Activated CD8-positive, alpha-beta T cell treated with anti-CD3 and anti-CD28 coated beads for 36 hours (primary cell): ENCODE measurements around the gene GPRC5A. TPM values are rescaled to one million over a fixed set of nuclear protein-coding genes. Genes with fewer than 3 reads are reported as not detected.
"Not testable (repeated sequence)": the region's sequence is repeated elsewhere in the genome, so short reads cannot be mapped to it uniquely, and the experiment has no call there.

Experiments
- ATAC-seq: fragments of 200-7000 bp; cut with Tn5 transposase; one replicate; pipeline ENCODE4 v1.10.0; 2021; ENCODE audit warnings: mild to moderate bottlenecking, moderate library complexity
- CTCF ChIA-PET: fragments of 350-600 bp; sonication (Branson Sonifier 250); formaldehyde crosslinking; loops from one replicate; lab custom pipeline; 2021; ENCODE audit warnings: antibody characterized with exemption; lab: Charles Lee
- POLR2A ChIA-PET: fragments of 350-600 bp; sonication (Branson Sonifier 250); formaldehyde crosslinking; loops from one replicate; lab custom pipeline; 2021; ENCODE audit warnings: antibody characterized with exemption; lab: Charles Lee
- DNase-seq: peaks from one replicate; pipeline ENCODE4 v3.0.0-alpha.2; 2020
- H3K27ac Mint-ChIP-seq: one replicate; pipeline ENCODE4 v1.8.0; 2021; ENCODE audit warnings: mild to moderate bottlenecking, mixed read lengths
- H3K27me3 Mint-ChIP-seq: one replicate; pipeline ENCODE4 v1.8.0; 2021; ENCODE audit warnings: mixed read lengths
- H3K36me3 Mint-ChIP-seq: one replicate; pipeline ENCODE4 v1.8.0; 2021; ENCODE audit warnings: low read depth, mixed read lengths
- H3K4me1 Mint-ChIP-seq: one replicate; pipeline ENCODE4 v1.8.0; 2021; ENCODE audit warnings: low read depth, mixed read lengths
- H3K4me3 Mint-ChIP-seq: one replicate; pipeline ENCODE4 v1.8.0; 2021; ENCODE audit warnings: mild to moderate bottlenecking, moderate library complexity, mixed read lengths
- H3K9me3 Mint-ChIP-seq: one replicate; pipeline ENCODE4 v1.8.0; 2021; ENCODE audit warnings: mixed read lengths
- intact Hi-C: fragments of 100-400 bp; cut with micrococcal nuclease; formaldehyde crosslinking; loops from one replicate; pipeline ENCODE4 v1.10.0; 2022
- total RNA-seq, 2 experiments: library from RNA; stranded (reverse); gene quantifications; one replicate each; pipeline ENCODE4 v1.2.3, GENCODE V29; 2021
- TF ChIP-seq, protein P1 (sequence below): fragments of 200-600 bp; IDR thresholded peaks from one replicate; pipeline ENCODE4 v1.8.0; 2022; ENCODE audit warnings: antibody characterized with exemption, mild to moderate bottlenecking

GPRC5A gene
- total RNA-seq, 2 experiments from 2014 or later, result 0.11 TPM; not detected in 1

GRCh38 chr12:12872139-12872933, 19.0 kb upstream of the GPRC5A start:
- DNase-seq (no peak), ATAC-seq (no peak)
- Mint-ChIP-seq H3K27me3 (no peaks in the 10 kb centered on the region), H3K9me3 (no peaks in the 10 kb centered on the region), H3K27ac (no peak overlapping the region), H3K4me3 (no peak overlapping the region), H3K36me3 (peaks cover 3% of the 10 kb centered on the region), H3K4me1 (no peaks in the 10 kb centered on the region)
- CTCF ChIA-PET, result no interaction called here
- TF ChIP-seq, protein P1, sequence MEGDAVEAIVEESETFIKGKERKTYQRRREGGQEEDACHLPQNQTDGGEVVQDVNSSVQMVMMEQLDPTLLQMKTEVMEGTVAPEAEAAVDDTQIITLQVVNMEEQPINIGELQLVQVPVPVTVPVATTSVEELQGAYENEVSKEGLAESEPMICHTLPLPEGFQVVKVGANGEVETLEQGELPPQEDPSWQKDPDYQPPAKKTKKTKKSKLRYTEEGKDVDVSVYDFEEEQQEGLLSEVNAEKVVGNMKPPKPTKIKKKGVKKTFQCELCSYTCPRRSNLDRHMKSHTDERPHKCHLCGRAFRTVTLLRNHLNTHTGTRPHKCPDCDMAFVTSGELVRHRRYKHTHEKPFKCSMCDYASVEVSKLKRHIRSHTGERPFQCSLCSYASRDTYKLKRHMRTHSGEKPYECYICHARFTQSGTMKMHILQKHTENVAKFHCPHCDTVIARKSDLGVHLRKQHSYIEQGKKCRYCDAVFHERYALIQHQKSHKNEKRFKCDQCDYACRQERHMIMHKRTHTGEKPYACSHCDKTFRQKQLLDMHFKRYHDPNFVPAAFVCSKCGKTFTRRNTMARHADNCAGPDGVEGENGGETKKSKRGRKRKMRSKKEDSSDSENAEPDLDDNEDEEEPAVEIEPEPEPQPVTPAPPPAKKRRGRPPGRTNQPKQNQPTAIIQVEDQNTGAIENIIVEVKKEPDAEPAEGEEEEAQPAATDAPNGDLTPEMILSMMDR, result no peak
- intact Hi-C loops, result no loop called here
- POLR2A ChIA-PET, result interaction anchor here (0.6 to 1.4 kb wide), 2 partner anchors 9 to 18 kb away, joined by 3 to 4 read pairs; no protein-coding TSS in a partner anchor

DNA sequence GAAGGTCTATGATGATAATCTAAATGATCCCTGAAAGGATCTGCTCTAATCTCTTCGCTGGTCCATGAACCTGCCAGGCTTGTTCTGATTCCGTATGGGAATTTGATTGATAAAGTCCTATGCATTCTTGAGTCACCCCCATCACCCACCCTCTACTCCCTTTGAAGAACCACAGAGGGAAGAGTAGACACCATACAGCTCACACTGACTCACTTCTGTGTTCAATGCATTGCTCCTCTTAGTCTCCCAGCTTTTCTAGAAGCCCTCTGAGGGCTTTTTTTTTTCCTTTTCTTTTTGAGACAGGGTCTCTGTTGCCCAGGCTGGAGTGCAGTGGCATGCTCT, 18.5 kb upstream of the GPRC5A start:
- no peak for DNase-seq
- Mint-ChIP-seq H3K27me3 (no peaks in the 10 kb centered on the region), H3K4me3 (no peak overlapping the region), H3K4me1 (no peaks in the 10 kb centered on the region), H3K36me3 (peaks cover 3% of the 10 kb centered on the region), H3K9me3 (no peaks in the 10 kb centered on the region), H3K27ac (no peak overlapping the region)
- TF ChIP-seq, protein P1, result no peak
- intact Hi-C loops, result no loop called here
- ChIA-PET CTCF (no interaction called here), POLR2A (interaction anchor here (0.6 kb wide), 1 partner anchor 8 kb away, joined by 3 read pairs; no protein-coding TSS in a partner anchor)
- no peak for ATAC-seq

DNA sequence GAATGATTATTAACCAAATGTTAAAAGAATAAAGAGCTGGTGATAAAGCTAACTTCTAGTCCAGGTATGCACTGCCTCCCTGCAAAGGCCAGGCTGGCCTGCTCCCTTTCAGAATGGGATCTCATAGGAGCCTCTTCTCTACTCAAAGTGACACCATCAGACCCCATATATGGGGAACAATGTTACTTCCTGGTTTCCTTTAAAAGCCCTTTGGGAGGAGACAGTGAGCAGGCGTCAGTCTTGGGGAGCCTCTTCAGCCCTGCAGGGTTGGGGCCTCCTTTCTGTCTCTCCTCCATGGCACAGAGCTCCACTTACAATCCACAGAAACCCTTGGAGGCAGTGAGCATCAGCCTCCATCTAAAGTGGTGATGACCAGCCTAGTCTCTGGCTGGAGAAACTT, 17.3 kb upstream of the GPRC5A start:
- ChIA-PET POLR2A (interaction anchor here (0.6 kb wide), 1 partner anchor 170 kb away, joined by 8 read pairs; no protein-coding TSS in a partner anchor), CTCF (interaction anchor here (0.7 kb wide), 1 partner anchor 86 kb away, joined by 3 read pairs; no protein-coding TSS in a partner anchor)
- H3K9me3 Mint-ChIP-seq, result no peaks in the 10 kb centered on the region
- no peak overlapping the region for H3K27ac Mint-ChIP-seq
- no peak overlapping the region for H3K4me3 Mint-ChIP-seq
- TF ChIP-seq, protein P1, result no peak
- intact Hi-C loops, result no loop called here
- no peak for DNase-seq
- peaks cover 3% of the 10 kb centered on the region for H3K36me3 Mint-ChIP-seq
- no peaks in the 10 kb centered on the region for H3K4me1 Mint-ChIP-seq
- no peaks in the 10 kb centered on the region for H3K27me3 Mint-ChIP-seq
- no peak for ATAC-seq

DNA sequence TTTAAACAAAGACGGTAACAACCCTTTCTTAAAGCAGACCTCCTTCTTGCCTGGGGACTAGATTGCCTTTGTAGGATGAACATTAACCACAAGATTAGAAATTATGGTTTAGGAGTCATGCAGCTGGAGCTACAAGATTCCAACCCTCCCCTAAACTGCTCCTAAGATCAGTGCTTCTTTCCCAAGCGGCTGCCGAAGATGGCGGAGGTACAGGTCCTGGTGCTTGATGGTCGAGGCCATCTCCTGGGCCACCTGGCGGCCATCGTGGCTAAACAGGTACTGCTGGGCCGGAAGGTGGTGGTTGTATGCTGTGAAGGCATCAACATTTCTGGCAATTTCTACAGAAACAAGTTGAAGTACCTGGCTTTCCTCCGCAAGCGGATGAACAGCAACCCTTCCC, 16.1 kb upstream of the GPRC5A start:
- DNase-seq, POLR2A ChIA-PET, CTCF ChIA-PET, H3K4me1 Mint-ChIP-seq, H3K27ac Mint-ChIP-seq, ATAC-seq, H3K9me3 Mint-ChIP-seq, H3K4me3 Mint-ChIP-seq, intact Hi-C loops, H3K36me3 Mint-ChIP-seq, H3K27me3 Mint-ChIP-seq: not testable (repeated sequence)

GRCh38 chr12:12877153-12877768, 14.1 kb upstream of the GPRC5A start:
- ChIA-PET POLR2A (no interaction called here), CTCF (interaction anchor here (1.2 to 1.6 kb wide), 2 partner anchors 11 to 40 kb away, joined by 3 to 6 read pairs; no protein-coding TSS in a partner anchor)
- H3K4me1 Mint-ChIP-seq, result peaks cover 8% of the 10 kb centered on the region
- no peaks in the 10 kb centered on the region for H3K36me3 Mint-ChIP-seq
- TF ChIP-seq, protein P1, result no peak
- ATAC-seq (no peak), DNase-seq (no peak)
- no peak overlapping the region for H3K27ac Mint-ChIP-seq
- H3K4me3 Mint-ChIP-seq, result no peak overlapping the region
- H3K27me3 Mint-ChIP-seq, result no peaks in the 10 kb centered on the region
- no peaks in the 10 kb centered on the region for H3K9me3 Mint-ChIP-seq
- intact Hi-C loops, result no loop called here
